Prostate gland (tissue), 2 donors: ENCODE data around the gene GLIPR2.

Experiments used
- POLR2A ChIP-seq: fragments of 450-650 bp; IDR thresholded peaks from one replicate; pipeline ENCODE4 v1.6.1; 2016; ENCODE audit warnings: antibody characterized with exemption, mild to moderate bottlenecking
- TF ChIP-seq, protein P1 (sequence below), 4 experiments: fragments of 200-600 bp in 2 of 4; fragments of 450-650 bp in 2 of 4; sonication (generic) in 2 of 4; IDR thresholded peaks; 1 replicate in 3 of 4; 2 replicates in 1 of 4; pipeline ENCODE4 v1.5.1; 2016 to 2019; ENCODE audit warnings: antibody characterized with exemption in 4 of 4, mild to moderate bottlenecking in 2 of 4, moderate library complexity in 2 of 4

DNA sequence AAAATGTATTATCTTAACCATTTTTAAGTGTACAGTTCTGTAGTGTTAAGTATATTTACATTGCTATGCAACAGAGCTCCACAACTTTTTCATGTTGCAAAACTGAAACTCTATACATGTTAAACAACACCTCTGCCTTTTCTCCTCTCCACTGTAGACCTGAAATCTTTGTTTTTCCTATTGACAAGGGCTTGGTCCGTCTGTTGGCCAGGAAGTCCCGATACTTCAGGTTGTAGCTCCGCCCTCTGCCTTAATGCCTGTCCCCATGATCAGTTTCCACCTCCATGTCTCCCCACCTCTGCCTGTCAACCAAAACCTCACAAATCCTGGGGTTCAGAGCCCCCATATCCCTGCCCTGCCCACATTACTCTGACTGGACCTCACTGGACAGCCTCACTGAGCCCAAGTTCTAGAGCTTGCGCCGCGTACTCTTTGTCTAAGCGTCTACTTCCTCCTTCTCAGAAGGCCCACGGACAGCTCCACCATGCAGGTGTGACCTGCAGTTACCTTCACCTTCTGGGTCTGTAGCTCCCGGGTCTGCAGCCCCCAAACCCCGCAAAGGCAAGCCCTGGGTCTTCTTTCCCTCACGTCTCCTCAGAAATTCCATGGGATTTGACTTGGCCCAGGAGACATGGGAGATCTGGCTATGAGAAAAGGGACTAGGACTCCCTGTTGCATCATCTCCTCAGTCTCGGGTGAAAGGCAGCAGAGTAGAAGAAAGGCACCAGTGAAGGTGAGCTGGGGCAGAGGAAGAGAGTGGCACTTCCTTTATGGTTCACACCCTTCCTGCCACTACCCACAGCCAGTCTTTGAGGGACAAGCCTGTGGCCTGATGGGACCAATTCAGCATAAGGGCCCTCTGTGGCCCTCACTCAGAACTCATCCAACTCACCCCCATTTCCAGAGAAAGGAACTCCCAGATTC lies 8.0 kb downstream of the GLIPR2 start:
- TF ChIP-seq, protein P1, sequence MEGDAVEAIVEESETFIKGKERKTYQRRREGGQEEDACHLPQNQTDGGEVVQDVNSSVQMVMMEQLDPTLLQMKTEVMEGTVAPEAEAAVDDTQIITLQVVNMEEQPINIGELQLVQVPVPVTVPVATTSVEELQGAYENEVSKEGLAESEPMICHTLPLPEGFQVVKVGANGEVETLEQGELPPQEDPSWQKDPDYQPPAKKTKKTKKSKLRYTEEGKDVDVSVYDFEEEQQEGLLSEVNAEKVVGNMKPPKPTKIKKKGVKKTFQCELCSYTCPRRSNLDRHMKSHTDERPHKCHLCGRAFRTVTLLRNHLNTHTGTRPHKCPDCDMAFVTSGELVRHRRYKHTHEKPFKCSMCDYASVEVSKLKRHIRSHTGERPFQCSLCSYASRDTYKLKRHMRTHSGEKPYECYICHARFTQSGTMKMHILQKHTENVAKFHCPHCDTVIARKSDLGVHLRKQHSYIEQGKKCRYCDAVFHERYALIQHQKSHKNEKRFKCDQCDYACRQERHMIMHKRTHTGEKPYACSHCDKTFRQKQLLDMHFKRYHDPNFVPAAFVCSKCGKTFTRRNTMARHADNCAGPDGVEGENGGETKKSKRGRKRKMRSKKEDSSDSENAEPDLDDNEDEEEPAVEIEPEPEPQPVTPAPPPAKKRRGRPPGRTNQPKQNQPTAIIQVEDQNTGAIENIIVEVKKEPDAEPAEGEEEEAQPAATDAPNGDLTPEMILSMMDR (IDR thresholded peaks at IDR 0.05): no peak
- TF ChIP-seq POLR2A: no peak
